ENCODE data around the gene SLC5A2. TPM values are rescaled to one million over a fixed set of nuclear protein-coding genes. Genes with fewer than 3 reads are reported as not detected.
A peak's percentile ranks its signal among the peaks of the same experiment; 100 is the strongest.

Gene SLC5A2
- total and polyA plus RNA-seq, 2 of the 13 experiments (the other 11 are each of a cell fraction or from before 2014, with no cell fraction given) = 0.24 to 0.97 TPM

GRCh38 chr16:31484491-31485171 is 1.7 kb downstream of the SLC5A2 start (continued):
- TF ChIP-seq ZNF639 (CRISPR knock-in tag; conservative IDR thresholded peaks at IDR 0.05) (0 out of 2 replicates have a peak, but pooled peaks have one; percentile 39), ZBTB3 (CRISPR knock-in tag; IDR thresholded peaks at IDR 0.05; ENCODE audit: borderline replicate concordance, low read depth) (no peak), ZFX (CRISPR knock-in tag; IDR thresholded peaks at IDR 0.05; ENCODE audit: low read depth) (peak; percentile 82), NFATC3 (CRISPR knock-in tag; IDR thresholded peaks at IDR 0.05) (no peak), TRIM24 (CRISPR knock-in tag; IDR thresholded peaks at IDR 0.05) (no peak), GMEB2 (CRISPR knock-in tag; IDR thresholded peaks at IDR 0.05; ENCODE audit: low read depth) (no peak), KAT8 (CRISPR knock-in tag; IDR thresholded peaks at IDR 0.05) (peak; percentile 69), ZNF335 (CRISPR knock-in tag; IDR thresholded peaks at IDR 0.05) (no peak), ZNF780A (CRISPR knock-in tag; IDR thresholded peaks at IDR 0.05) (0 out of 2 replicates have a peak, but pooled peaks have one; percentile 31), NONO (IDR thresholded peaks at IDR 0.05) (no peak), NONO (CRISPR knock-in tag; conservative IDR thresholded peaks at IDR 0.05) (peak; percentile 65), KLF12 (CRISPR knock-in tag; IDR thresholded peaks at IDR 0.05; ENCODE audit: borderline replicate concordance) (no peak), ZNF329 (CRISPR knock-in tag; IDR thresholded peaks at IDR 0.05; ENCODE audit: low read depth) (no peak), MYNN (CRISPR knock-in tag; IDR thresholded peaks at IDR 0.05; ENCODE audit: low read depth) (no peak), ZNF772 (CRISPR knock-in tag; IDR thresholded peaks at IDR 0.05) (peak; percentile 50; the same call in 1 of the 2 replicates), FIP1L1 (IDR thresholded peaks at IDR 0.05; ENCODE audit: borderline replicate concordance, insufficient read depth, low read depth, low read length) (no peak), PAX8 (CRISPR knock-in tag; IDR thresholded peaks at IDR 0.05; ENCODE audit: borderline replicate concordance) (0 out of 2 replicates have a peak, but pooled peaks have one; percentile 63), ZNF264 (CRISPR knock-in tag; IDR thresholded peaks at IDR 0.05) (0 out of 2 replicates have a peak, but pooled peaks have one; percentile 43), SMARCC2 (IDR thresholded peaks at IDR 0.05) (no peak), KDM4B (CRISPR knock-in tag; IDR thresholded peaks at IDR 0.05) (peak; percentile 70; the same call in 1 of the 2 replicates), NFYB (CRISPR knock-in tag; IDR thresholded peaks at IDR 0.05) (no peak), SMAD1 (CRISPR knock-in tag; IDR thresholded peaks at IDR 0.05; ENCODE audit: borderline replicate concordance, low read depth) (peak; percentile 55; the same call in 1 of the 2 replicates), ZFP36 (IDR thresholded peaks at IDR 0.05; ENCODE audit: borderline replicate concordance, low read depth, low read length, partially characterized antibody) (no peak), ZNF224 (CRISPR knock-in tag; IDR thresholded peaks at IDR 0.05) (no peak; the same call in 1 of the 2 replicates), RBM22 (optimal IDR thresholded peaks at IDR 0.05; ENCODE audit: low read length) (no peak), ZNF558 (CRISPR knock-in tag; IDR thresholded peaks at IDR 0.05; ENCODE audit: borderline replicate concordance) (no peak; the same call in 1 of the 2 replicates), POLR2AphosphoS2 (IDR thresholded peaks at IDR 0.05; ENCODE audit: low read depth, low read length) (no peak)
- TF ChIP-seq, protein P1, sequence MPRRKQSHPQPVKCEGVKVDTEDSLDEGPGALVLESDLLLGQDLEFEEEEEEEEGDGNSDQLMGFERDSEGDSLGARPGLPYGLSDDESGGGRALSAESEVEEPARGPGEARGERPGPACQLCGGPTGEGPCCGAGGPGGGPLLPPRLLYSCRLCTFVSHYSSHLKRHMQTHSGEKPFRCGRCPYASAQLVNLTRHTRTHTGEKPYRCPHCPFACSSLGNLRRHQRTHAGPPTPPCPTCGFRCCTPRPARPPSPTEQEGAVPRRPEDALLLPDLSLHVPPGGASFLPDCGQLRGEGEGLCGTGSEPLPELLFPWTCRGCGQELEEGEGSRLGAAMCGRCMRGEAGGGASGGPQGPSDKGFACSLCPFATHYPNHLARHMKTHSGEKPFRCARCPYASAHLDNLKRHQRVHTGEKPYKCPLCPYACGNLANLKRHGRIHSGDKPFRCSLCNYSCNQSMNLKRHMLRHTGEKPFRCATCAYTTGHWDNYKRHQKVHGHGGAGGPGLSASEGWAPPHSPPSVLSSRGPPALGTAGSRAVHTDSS (CRISPR knock-in tag; conservative IDR thresholded peaks at IDR 0.05) = no peak
